Right lobe of liver (tissue), 4 donors: Measurements from ENCODE around the gene SPON1.

ENCODE experiments used
- POLR2A ChIP-seq: fragments of 450-650 bp; IDR thresholded peaks from one replicate; pipeline ENCODE4 v1.6.1; 2017; ENCODE audit warnings: antibody characterized with exemption, mild to moderate bottlenecking
- TF ChIP-seq, protein P1 (sequence below), 4 donors: fragments of 200-600 bp in 3 of 4; fragments of 450-650 bp in 1 of 4; IDR thresholded peaks; one replicate each; pipeline versions ENCODE4 v1.5.1 to v1.8.0; 2016 to 2022; ENCODE audit warnings: antibody characterized with exemption in 4 of 4, mild to moderate bottlenecking in 2 of 4
- donor health status: DM: no; HTN: no; CAD: no.
- donor health status: DM: no; HTN: no; CAD: no.
- donor health status: DM: no; HTN: yes; CAD: no.

DNA sequence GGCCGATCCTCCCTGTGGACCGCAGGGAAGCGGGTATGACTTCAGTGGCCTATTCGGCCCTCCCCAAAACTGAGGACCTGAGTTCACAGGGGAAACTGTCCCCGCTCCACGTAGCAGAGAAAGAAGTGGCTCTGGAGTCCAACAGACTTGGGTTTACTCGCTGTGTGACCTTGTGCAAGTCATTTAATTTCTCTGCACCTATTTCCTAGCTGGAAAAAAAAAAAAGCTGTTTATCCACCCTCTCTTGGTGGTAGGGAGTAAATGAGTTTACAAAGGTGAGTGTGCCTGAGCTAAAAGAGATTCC lies 2.2 kb downstream of the SPON1 start:
- TF ChIP-seq, protein P1, sequence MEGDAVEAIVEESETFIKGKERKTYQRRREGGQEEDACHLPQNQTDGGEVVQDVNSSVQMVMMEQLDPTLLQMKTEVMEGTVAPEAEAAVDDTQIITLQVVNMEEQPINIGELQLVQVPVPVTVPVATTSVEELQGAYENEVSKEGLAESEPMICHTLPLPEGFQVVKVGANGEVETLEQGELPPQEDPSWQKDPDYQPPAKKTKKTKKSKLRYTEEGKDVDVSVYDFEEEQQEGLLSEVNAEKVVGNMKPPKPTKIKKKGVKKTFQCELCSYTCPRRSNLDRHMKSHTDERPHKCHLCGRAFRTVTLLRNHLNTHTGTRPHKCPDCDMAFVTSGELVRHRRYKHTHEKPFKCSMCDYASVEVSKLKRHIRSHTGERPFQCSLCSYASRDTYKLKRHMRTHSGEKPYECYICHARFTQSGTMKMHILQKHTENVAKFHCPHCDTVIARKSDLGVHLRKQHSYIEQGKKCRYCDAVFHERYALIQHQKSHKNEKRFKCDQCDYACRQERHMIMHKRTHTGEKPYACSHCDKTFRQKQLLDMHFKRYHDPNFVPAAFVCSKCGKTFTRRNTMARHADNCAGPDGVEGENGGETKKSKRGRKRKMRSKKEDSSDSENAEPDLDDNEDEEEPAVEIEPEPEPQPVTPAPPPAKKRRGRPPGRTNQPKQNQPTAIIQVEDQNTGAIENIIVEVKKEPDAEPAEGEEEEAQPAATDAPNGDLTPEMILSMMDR (IDR thresholded peaks at IDR 0.05), result no peak
- no peak for TF ChIP-seq POLR2A
